CD4-positive, alpha-beta T cell treated with Interleukin-1 beta for 1 hour (primary cell): ENCODE results near the gene PYGM.
A peak's percentile ranks its signal among the peaks of the same experiment; 100 is the strongest.

Source experiments
- DNase-seq, 2 donors: peaks; one replicate each; pipeline ENCODE4 v3.0.0-alpha.2; 2020 to 2022

The PYGM gene

GRCh38 chr11:64791781-64792291 lies 32.1 kb upstream of the PYGM start:
- no peak for DNase-seq

- no peak for DNase-seq
Measured at GRCh38 chr11:64790205-64791095, 30.7 kb upstream of the PYGM start.

GRCh38 chr11:64789331-64790204 lies 29.8 kb upstream of the PYGM start:
- DNase-seq: no peak

GRCh38 chr11:64788321-64789215 lies 28.8 kb upstream of the PYGM start:
- no peak for DNase-seq

- peak; percentile 67 to 73 for DNase-seq
Measured at GRCh38 chr11:64787526-64788320, 27.9 kb upstream of the PYGM start.

- no peak for DNase-seq
Measured at GRCh38 chr11:64786308-64786707, 26.5 kb upstream of the PYGM start.

GRCh38 chr11:64784813-64785581 lies 25.2 kb upstream of the PYGM start:
- DNase-seq: no peak

- DNase-seq: peak; percentile 100
Measured at GRCh38 chr11:64778473-64779298, 18.9 kb upstream of the PYGM start, which contains the start of gene SF1. SF1 (minus strand) TSS chr11:64778542; CDS start chr11:64778392, 150 bp downstream.

GRCh38 chr11:64778223-64778472 lies 18.4 kb upstream of the PYGM start:
- no peak for DNase-seq

- DNase-seq: peak; percentile 82 to 84
Measured at GRCh38 chr11:64777449-64778222, 17.9 kb upstream of the PYGM start.

- no peak for DNase-seq
Measured at GRCh38 chr11:64776875-64777274, 17.1 kb upstream of the PYGM start.

GRCh38 chr11:64776425-64776824 lies 16.7 kb upstream of the PYGM start:
- no peak for DNase-seq

GRCh38 chr11:64774144-64774543 lies 14.4 kb upstream of the PYGM start:
- no peak for DNase-seq

- DNase-seq: no peak
Measured at GRCh38 chr11:64772303-64773018, 12.7 kb upstream of the PYGM start.

- DNase-seq: no peak
Measured at GRCh38 chr11:64771861-64772260, 12.1 kb upstream of the PYGM start.

- no peak for DNase-seq
Measured at GRCh38 chr11:64770120-64770519, 10.3 kb upstream of the PYGM start.

- DNase-seq: no peak
Measured at GRCh38 chr11:64769283-64769682, 9.5 kb upstream of the PYGM start.

- no peak for DNase-seq
Measured at GRCh38 chr11:64768300-64768694, 8.5 kb upstream of the PYGM start.
